Measurements from ENCODE around the gene DRD1. TPM values are rescaled to one million over a fixed set of nuclear protein-coding genes. Genes with fewer than 3 reads are reported as not detected.
"Not testable (repeated sequence)": the region's sequence is repeated elsewhere in the genome, so short reads cannot be mapped to it uniquely, and the experiment has no call there.

The DRD1 gene
- total RNA-seq, 1 donor, result under 0.01 TPM

GRCh38 chr5:175456105-175456742 is 12.2 kb upstream of the DRD1 start:
- H3K4me3 ChIP-seq (ENCODE audit: low read depth, low read length), result no peak overlapping the region
- TF ChIP-seq CTCF (IDR thresholded peaks at IDR 0.05; ENCODE audit: insufficient read depth, low read depth, low read length), result no peak
- DNase-seq (ENCODE audit: low read depth), result no peak

- DNase-seq (ENCODE audit: low read depth); H3K4me3 ChIP-seq (ENCODE audit: low read depth, low read length): not testable (repeated sequence)
These were observed 10.4 kb upstream of the DRD1 start for GRCh38 chr5:175454338-175454737.

- no peak for DNase-seq (ENCODE audit: low read depth)
- no peak for TF ChIP-seq CTCF (IDR thresholded peaks at IDR 0.05; ENCODE audit: insufficient read depth, low read depth, low read length)
These were observed 8.2 kb upstream of the DRD1 start for GRCh38 chr5:175452166-175452565.

GRCh38 chr5:175448276-175448675 is 4.3 kb upstream of the DRD1 start:
- DNase-seq (ENCODE audit: low read depth), result no peak
- H3K4me3 ChIP-seq (ENCODE audit: low read depth, low read length), result no peak overlapping the region
- TF ChIP-seq CTCF (IDR thresholded peaks at IDR 0.05; ENCODE audit: insufficient read depth, low read depth, low read length), result no peak

More at GRCh38 chr5:175452166-175452565, 8.2 kb upstream of the DRD1 start:
- H3K4me3 ChIP-seq (ENCODE audit: low read depth, low read length), result no peak overlapping the region

- DNase-seq (ENCODE audit: low read depth), result no peak
- H3K4me3 ChIP-seq (ENCODE audit: low read depth, low read length), result no peak overlapping the region
- no peak for TF ChIP-seq CTCF (IDR thresholded peaks at IDR 0.05; ENCODE audit: insufficient read depth, low read depth, low read length)
These were observed 3.6 kb upstream of the DRD1 start for GRCh38 chr5:175447571-175447970.

GRCh38 chr5:175446378-175446777 is 2.4 kb upstream of the DRD1 start:
- not testable (repeated sequence) for H3K4me3 ChIP-seq (ENCODE audit: low read depth, low read length); DNase-seq (ENCODE audit: low read depth)

GRCh38 chr5:175444905-175445456 is 999 bp upstream of the DRD1 start:
- TF ChIP-seq CTCF (IDR thresholded peaks at IDR 0.05; ENCODE audit: insufficient read depth, low read depth, low read length), result no peak
- no peak overlapping the region for H3K4me3 ChIP-seq (ENCODE audit: low read depth, low read length)
- DNase-seq (ENCODE audit: low read depth), result no peak

- peak; percentile 2 for DNase-seq (ENCODE audit: low read depth)
These were observed 395 bp downstream of the DRD1 start for GRCh38 chr5:175443514-175444059.

More at GRCh38 chr5:175443514-175444059, 395 bp downstream of the DRD1 start:
- H3K4me3 ChIP-seq (ENCODE audit: low read depth, low read length), result no peak overlapping the region
- TF ChIP-seq CTCF (IDR thresholded peaks at IDR 0.05; ENCODE audit: insufficient read depth, low read depth, low read length), result no peak

Measured in fibroblast of villous mesenchyme (primary cell).